Fibroblast of lung (primary cell): ENCODE results near the gene PRKACG. TPM values are rescaled to one million over a fixed set of nuclear protein-coding genes. Genes with fewer than 3 reads are reported as not detected.

ENCODE experiments used
- DNase-seq, 2 donors: peaks; one replicate each; pipeline versions ENCODE4 v3.0.0 to v3.0.0-alpha.2; 2010; ENCODE audit warnings: low read depth in 2 of 2
- H2AFZ ChIP-seq: 2 replicates; pipeline ENCODE4 v1.5.1; 2012; ENCODE audit warnings: low read length, control low read depth, inconsistent platforms
- H3K27ac ChIP-seq: 2 replicates; pipeline ENCODE4 v1.5.1; 2011; ENCODE audit warnings: low read length, control low read depth; ENCODE audit not compliant: insufficient read depth
- H3K27me3 ChIP-seq: 2 replicates; pipeline ENCODE4 v1.5.1; 2011; ENCODE audit warnings: mild to moderate bottlenecking, low read length; ENCODE audit not compliant: control insufficient read depth, insufficient read depth
- H3K36me3 ChIP-seq: 2 replicates; pipeline ENCODE4 v1.5.1; 2011; ENCODE audit warnings: low read length; ENCODE audit not compliant: control insufficient read depth, insufficient read depth
- H3K4me1 ChIP-seq: 2 replicates; pipeline ENCODE4 v1.5.1; 2011; ENCODE audit warnings: low read length; ENCODE audit not compliant: control insufficient read depth, insufficient read depth; ENCODE audit errors: extremely low read depth
- H3K4me2 ChIP-seq: 2 replicates; pipeline ENCODE4 v1.5.1; 2011; ENCODE audit warnings: low read length, control low read depth; ENCODE audit not compliant: insufficient read depth; ENCODE audit errors: extremely low read depth
- H3K4me3 ChIP-seq, 4 experiments: fragments of 200-600 bp in 1 of 4; sonication (generic) in 1 of 4; replicated peaks in 1 of 4; 2 replicates each; pipeline ENCODE4 v1.5.1; 2011 to 2016; ENCODE audit warnings: low read length in 4 of 4, low read depth in 3 of 4, mild to moderate bottlenecking in 3 of 4, control low read depth in 2 of 4, inconsistent platforms in 1 of 4, mixed read lengths in 1 of 4; ENCODE audit not compliant: insufficient read depth in 1 of 4; ENCODE audit errors: control extremely low read depth in 1 of 4
- H3K79me2 ChIP-seq: 2 replicates; pipeline ENCODE4 v1.5.1; 2012; ENCODE audit warnings: mild to moderate bottlenecking, low read length, inconsistent platforms; ENCODE audit not compliant: control insufficient read depth, insufficient read depth
- H3K9ac ChIP-seq: 2 replicates; pipeline ENCODE4 v1.5.1; 2011; ENCODE audit warnings: mild to moderate bottlenecking, low read length, control low read depth; ENCODE audit not compliant: insufficient read depth
- H3K9me3 ChIP-seq: 2 replicates; pipeline ENCODE4 v1.5.1; 2012; ENCODE audit warnings: low read depth, low read length; ENCODE audit not compliant: control insufficient read depth, insufficient read depth
- H4K20me1 ChIP-seq: 2 replicates; pipeline ENCODE4 v1.5.1; 2011; ENCODE audit warnings: low read length; ENCODE audit not compliant: control insufficient read depth, insufficient read depth; ENCODE audit errors: extremely low read depth
- CTCF ChIP-seq, 2 donors: IDR thresholded peaks in 1 of 2; conservative IDR thresholded peaks in 1 of 2; 1 replicate in 1 of 2; 2 replicates in 1 of 2; pipeline ENCODE4 v1.5.1; 2011 to 2012; ENCODE audit warnings: low read length in 2 of 2, control low read depth in 1 of 2, inconsistent platforms in 1 of 2, low read depth in 1 of 2, mild to moderate bottlenecking in 1 of 2
- EZH2 ChIP-seq: IDR thresholded peaks from 2 replicates; pipeline ENCODE4 v1.5.1; 2012; ENCODE audit warnings: low read length, control low read depth, mild to moderate bottlenecking; ENCODE audit errors: missing control alignments
- polyA plus RNA-seq, 2 donors: library from polyadenylated mRNA; depleted of rRNA in 1 of 2; stranded (reverse) in 1 of 2; unstranded in 1 of 2; fragments of >200 nt; gene quantifications; 2 replicates each; pipeline ENCODE4 v1.2.1, GENCODE V29; 2011 to 2012; ENCODE audit warnings: missing spikeins in 1 of 2
- total RNA-seq: library from RNA; depleted of rRNA; stranded (reverse); fragments of >200 nt; gene quantifications from 2 replicates; pipeline ENCODE4 v1.2.1, GENCODE V29; 2014

PRKACG gene
- total and polyA plus RNA-seq, 2 donors (not counting 1 experiment from before 2014, with no cell fraction given): not detected

GRCh38 chr9:68978066-68978465, 35.8 kb downstream of the PRKACG start:
- Histone ChIP-seq H3K4me3 (no peak overlapping the region), H3K4me1 (no peaks in the 10 kb centered on the region), H3K4me2 (no peak overlapping the region), H3K27ac (no peak overlapping the region), H3K9ac (no peak overlapping the region), H3K79me2 (no peaks in the 10 kb centered on the region), H3K9me3 (no peaks in the 10 kb centered on the region), H3K27me3 (peaks cover 5% of the 10 kb centered on the region), H3K36me3 (no peaks in the 10 kb centered on the region), H4K20me1 (no peaks in the 10 kb centered on the region), H2AFZ (no peak overlapping the region)
- no peak for TF ChIP-seq EZH2
- TF ChIP-seq CTCF (conservative IDR thresholded peaks at IDR 0.05 in 1 of 2, IDR thresholded peaks at IDR 0.05 in 1 of 2; ENCODE audit: low read depth in 1 of 2, low read length in 2 of 2): no peak
- no peak for DNase-seq

GRCh38 chr9:68975365-68976043, 38.4 kb downstream of the PRKACG start:
- no peak overlapping the region for H3K9ac ChIP-seq
- no peak overlapping the region for H2AFZ ChIP-seq
- DNase-seq: no peak

GRCh38 chr9:68974901-68975300, 39.0 kb downstream of the PRKACG start:
- no peaks in the 10 kb centered on the region for H3K4me1 ChIP-seq
- no peak overlapping the region for H3K4me2 ChIP-seq
- H3K27ac ChIP-seq: no peak overlapping the region
- no peaks in the 10 kb centered on the region for H3K79me2 ChIP-seq
- H3K9ac ChIP-seq: no peak overlapping the region
- no peaks in the 10 kb centered on the region for H3K36me3 ChIP-seq
- no peak for TF ChIP-seq CTCF (conservative IDR thresholded peaks at IDR 0.05 in 1 of 2, IDR thresholded peaks at IDR 0.05 in 1 of 2; ENCODE audit: low read depth in 1 of 2, low read length in 2 of 2)
- TF ChIP-seq EZH2: no peak
- no peak overlapping the region for H3K4me3 ChIP-seq
- H4K20me1 ChIP-seq: no peaks in the 10 kb centered on the region
- H2AFZ ChIP-seq: no peak overlapping the region
- peaks cover 4% of the 10 kb centered on the region for H3K27me3 ChIP-seq
- DNase-seq: no peak
- H3K9me3 ChIP-seq: no peaks in the 10 kb centered on the region

More at GRCh38 chr9:68975365-68976043, 38.4 kb downstream of the PRKACG start:
- TF ChIP-seq EZH2: no peak
- no peak for TF ChIP-seq CTCF (conservative IDR thresholded peaks at IDR 0.05 in 1 of 2, IDR thresholded peaks at IDR 0.05 in 1 of 2; ENCODE audit: low read depth in 1 of 2, low read length in 2 of 2)
- Histone ChIP-seq H4K20me1 (no peaks in the 10 kb centered on the region), H3K9me3 (no peaks in the 10 kb centered on the region), H3K4me3 (no peak overlapping the region), H3K4me2 (no peak overlapping the region), H3K4me1 (no peaks in the 10 kb centered on the region), H3K27ac (no peak overlapping the region), H3K27me3 (peaks cover 5% of the 10 kb centered on the region), H3K36me3 (no peaks in the 10 kb centered on the region), H3K79me2 (no peaks in the 10 kb centered on the region)
